T-helper 2 cell treated with Interferon-gamma antibody and Interleukin-4, amounts not matched to agents 100 ng/mL and 5 ng/mL, for 36 hours (primary cell): Measurements from ENCODE around the gene TUBGCP3. TPM values are rescaled to one million over a fixed set of nuclear protein-coding genes. Genes with fewer than 3 reads are reported as not detected.

Experiments used
- intact Hi-C: fragments of 100-400 bp; cut with micrococcal nuclease; formaldehyde crosslinking; loops from one replicate; pipeline ENCODE4 v1.15.1; 2023
- total RNA-seq: library from RNA; stranded (reverse); gene quantifications from 2 replicates; pipeline ENCODE4 v1.2.3, GENCODE V29; 2022

Gene TUBGCP3
- total RNA-seq, 1 donor from 2014 or later = 68.4 TPM

DNA sequence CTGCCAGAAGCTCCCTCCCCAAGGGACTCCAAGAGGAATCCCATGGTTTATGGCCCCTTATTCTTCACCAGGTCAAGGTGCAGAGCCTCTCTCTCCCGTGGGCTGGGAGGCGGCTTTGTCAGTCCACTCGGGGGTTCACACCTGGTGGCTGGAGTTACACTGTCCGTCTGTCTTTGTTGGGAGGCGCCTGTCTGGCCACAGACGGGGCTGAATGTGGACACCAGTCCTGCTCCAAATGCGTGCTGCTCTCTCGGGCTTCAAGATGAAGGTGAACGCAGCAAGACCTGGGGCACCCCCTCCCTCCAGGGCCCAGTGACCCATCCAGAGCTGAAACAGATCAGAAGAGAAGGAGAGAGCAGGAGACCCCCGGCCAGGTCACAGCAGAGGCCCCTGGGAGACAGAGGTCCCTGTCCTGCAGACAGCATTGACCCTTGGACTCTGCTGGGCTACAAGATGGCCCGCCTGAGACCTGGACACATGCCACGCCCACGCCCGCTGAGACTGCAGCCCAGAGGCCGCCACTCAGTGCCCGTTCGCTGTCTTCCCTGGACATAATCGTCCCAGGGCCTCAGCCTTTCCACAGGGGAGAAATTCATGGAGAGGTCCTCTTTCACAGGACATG lies 29.9 kb upstream of the TUBGCP3 start:
- intact Hi-C loops = no loop called here

DNA sequence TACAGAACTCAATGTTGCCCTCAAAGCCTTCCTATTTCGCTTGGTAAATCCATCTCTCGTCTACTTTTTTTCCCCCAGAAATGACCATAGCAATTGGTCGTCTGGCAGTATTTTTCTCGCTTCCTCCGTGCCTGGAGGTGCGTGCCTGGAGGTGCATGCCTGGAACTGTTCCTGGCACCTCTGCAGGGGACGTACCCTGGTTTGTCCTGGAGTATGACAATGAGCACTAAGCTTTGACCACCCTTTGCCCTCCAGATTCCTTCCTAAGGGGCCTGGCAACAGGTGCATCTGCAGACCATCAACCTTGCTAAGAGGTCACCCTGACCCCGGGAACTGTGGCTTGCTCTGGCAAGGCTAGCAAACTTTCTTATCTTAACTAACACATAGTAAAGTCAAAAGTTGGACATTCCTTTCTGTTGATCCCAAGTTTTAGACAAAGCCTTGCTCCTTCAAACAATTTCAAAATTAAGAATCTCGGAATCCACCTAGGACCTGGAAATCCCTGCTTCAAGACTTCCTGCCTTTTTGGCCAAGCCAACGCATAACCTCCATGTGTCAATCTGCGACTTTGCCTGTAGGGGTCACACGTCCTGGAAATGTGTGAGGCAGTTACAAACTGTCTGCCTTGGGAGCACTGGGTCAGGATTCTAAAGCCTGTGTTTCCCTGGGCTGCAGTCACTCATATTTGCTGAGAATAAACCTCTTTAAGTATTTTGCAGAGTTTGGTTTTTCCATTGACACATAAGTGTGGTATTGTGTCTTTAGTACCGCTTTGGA lies 28.8 kb upstream of the TUBGCP3 start:
- intact Hi-C loops = no loop called here

DNA sequence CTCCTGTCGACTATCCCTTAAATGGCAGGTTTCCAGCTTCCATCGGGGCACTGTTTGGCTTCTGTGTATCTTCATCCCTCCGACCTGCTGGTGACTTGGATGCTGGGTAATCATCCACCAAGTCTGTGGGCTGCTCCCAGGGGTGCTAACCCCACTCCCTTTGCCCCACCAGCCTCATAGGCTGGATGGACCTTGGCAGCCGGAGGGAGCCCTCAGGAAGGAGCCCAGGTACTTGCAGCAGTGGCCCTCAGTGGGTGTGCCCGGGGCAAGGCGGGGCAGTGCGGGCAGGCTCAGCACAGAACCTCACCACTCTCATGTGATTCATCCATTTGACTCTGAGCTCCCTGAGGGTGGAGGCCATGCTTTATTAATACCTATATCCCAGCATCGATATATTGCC lies 27.4 kb upstream of the TUBGCP3 start:
- intact Hi-C loops = no loop called here

DNA sequence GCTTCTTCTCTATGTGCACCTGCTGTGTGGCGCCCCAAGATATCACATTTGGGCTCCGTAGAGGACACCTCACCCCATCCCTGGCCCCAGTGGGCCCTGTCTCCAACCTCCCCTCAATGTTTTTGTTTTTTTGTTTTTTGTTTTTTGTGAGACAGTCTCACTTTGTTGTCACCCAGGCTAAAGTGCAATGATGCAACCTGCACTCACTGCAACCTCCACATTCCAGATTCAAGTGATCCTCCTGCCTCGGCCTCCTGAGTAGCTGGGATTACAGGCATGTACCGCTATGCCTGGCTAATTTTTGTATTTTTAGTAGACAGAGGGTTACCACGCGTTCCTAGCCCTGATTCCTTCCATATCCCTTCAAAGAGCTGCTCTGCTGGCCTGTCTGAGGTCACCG lies 26.9 kb upstream of the TUBGCP3 start:
- intact Hi-C loops = no loop called here

DNA sequence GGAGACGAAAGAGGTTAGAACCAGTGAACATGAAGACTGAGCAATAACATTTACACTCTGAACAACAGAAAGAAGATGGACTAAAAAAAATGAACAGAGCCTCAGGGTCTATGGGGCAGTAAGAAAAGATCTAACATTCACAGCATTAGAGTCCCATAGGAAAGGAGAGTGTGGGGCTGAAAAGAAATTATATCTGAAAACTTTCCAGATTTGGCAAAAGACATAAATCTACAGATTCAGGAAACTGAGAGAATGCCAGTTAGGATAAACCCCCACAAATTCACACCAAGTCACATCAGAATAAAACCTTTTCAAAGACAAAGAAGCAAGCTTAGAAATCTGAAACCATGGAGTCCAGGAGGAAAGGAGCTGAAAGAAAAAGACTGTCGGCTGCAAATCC lies 20.3 kb upstream of the TUBGCP3 start:
- intact Hi-C loops = loop anchor here (5.0 kb wide), 2 partner anchors 96 to 536 kb away; no protein-coding TSS in a partner anchor

DNA sequence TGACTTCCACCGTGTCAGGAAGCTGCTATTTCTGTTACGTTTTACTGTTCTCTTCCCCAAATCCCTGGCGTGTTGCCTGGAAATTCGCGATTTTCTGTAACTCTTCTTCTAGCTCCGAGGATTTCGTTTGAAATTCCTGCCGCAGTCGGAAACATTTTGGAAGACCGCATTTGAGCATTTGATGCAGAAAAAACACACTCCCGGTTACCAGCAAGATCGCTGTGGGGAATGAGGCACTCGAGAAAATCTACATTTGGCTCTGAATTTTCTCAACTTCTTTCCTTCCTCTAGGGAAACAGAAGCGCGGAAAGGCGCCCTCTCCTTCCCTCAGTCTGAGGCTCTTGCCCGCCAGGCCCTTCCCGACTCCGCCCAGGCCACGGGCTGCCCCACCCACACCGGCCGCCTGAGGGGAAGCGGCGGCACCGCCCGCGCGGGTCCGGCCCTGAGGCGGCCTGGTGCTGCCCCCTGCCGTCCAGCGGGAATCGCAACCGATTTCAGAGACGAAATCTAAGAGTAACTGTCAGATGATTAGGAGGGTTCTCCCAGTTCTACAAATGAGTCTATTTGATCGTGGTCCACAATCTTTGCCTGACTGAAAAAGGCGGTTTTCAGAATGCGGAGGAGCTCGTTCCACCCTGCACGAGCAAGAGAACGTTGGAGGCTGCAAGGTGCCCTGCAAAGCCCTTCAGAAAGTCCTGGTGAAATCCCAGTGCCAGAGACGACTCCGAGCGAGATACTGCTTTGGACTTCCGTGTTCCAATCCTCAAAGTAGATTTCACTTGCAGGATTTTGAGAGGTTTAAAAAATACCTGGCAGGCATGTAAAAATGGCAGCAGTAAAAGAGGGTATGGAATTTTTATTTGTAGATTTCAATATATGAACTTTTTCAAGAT lies 18.4 kb upstream of the TUBGCP3 start:
- intact Hi-C loops = loop anchor here (1.0 to 5.0 kb wide), 6 partner anchors 18 to 1132 kb away; partner anchors contain the start of gene TUBGCP3

DNA sequence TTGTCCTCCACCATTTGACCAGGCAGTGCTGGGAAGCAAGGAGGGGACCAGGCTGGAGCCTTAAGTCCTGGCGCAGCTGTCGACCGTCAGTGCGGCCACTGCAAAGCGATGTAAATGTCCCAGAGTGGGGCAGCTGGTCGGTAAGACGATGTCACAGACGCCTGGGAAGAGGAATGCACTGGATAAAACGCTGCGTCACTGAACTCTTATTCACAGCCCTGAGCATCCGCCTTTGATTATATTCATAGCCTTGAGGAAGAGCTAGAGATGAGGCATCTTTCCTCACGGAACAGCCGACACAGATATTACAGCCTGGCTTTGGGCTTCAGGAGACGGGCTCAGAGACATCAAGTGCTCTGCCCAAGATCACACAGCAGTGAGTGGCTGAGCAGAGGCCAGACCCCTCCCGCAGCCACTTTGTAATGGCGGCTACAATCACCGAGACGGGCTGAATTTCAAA lies 17.6 kb upstream of the TUBGCP3 start:
- intact Hi-C loops = loop anchor here (5.0 kb wide), 2 partner anchors 93 to 533 kb away; no protein-coding TSS in a partner anchor

DNA sequence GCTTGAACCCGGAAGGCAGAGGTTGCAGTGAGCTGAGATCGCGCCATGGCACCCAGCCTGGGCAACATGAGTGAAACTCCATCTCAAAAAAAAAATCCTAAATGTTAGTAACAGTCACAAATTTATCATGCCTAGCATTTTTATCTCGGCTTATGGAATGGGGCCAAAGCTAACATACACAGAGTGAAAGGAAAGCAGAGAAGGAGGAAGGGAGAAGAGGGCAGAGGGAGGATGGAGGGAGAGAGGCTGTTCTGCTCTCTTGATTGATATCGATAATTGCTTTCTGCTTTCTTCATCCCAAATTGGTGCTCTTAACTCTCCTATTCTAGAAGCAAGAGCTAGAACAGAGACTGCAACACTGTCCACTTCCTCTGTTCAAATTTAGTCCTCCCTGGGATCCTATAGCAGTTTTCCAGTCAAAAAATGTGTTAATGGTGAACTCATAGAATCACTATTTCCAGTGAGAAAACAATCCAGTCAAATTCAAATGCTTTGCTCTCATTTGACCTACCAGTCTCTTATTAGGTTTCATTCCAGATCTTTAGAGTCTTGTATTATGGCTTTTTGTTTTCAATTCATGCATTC lies 15.8 kb upstream of the TUBGCP3 start:
- intact Hi-C loops = no loop called here

DNA sequence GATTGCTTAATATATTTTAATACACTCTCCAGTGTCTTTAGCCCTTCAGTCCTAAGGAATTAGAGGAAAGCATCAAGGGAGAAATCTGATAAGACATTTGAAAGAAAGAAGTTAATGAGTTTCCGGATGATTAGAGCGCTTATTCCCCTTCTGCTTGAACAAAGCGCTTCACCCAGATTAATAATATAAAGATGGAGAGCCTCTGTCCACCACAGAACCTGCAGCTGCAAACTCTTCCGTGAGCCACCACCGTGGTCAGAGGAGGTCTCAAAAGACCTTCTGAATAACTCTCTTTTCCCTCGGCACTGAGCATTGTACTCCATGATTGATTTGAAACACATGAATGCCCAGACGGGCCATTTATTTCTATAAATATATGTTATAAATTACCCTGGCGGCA lies 14.2 kb upstream of the TUBGCP3 start:
- intact Hi-C loops = no loop called here

DNA sequence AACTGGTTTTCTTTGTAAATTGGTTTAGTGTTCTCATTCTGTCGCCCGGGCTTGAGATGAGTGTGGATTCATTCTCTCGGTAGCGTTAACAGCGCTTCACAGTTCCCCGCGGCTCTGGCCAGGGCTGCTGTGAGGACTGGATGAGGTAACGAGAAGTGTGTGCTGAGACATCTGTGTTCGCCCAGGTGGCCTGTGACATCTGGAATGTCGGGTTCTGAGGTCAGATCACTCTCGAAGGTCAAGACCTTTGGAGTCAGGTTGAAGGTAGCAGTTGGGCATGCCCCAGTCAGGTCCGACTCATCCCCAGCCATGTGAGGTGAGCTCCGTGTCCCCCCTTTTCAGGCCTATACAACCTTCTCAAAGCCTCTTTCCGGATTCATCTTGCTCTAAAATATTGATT lies 13.4 kb upstream of the TUBGCP3 start:
- intact Hi-C loops = no loop called here

DNA sequence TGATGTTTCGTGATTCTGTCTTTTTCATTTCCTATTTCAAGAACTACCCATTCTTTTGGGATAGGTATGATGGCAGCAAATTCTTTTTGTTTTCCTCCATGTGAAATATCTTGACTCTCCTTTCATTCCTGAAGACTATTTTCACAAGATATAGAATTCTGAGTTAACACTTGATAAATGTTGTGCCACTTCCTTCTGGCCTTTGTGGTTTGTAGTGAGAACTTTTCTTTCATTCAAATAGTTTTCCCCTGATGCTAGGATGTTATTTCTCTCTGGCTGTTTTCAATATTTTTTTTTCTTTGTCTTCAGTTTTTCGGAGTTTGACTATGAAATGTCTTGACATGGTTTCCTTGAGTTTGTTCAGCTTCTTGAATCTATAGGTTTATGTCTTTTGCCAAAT lies 8.3 kb upstream of the TUBGCP3 start:
- intact Hi-C loops = no loop called here

DNA sequence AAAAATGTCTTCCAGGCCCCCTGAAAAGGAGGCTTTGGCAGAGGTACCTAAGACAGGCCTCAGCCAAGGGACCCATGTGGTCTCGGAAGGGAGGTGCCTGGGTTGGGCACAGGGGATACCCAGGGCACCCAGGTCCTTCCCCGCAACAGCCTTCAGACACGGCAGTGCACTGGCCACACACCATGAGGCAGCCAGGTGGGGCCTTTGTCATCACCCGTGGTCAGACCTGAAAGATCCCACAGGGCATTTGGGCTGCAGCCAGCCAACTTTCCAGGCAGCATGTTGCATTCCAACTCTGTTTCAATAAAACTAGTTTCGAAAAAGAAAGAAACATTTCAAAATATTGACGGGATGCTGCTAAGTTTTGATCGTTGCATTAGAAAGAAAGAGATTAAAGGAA lies 4.7 kb upstream of the TUBGCP3 start:
- intact Hi-C loops = no loop called here

DNA sequence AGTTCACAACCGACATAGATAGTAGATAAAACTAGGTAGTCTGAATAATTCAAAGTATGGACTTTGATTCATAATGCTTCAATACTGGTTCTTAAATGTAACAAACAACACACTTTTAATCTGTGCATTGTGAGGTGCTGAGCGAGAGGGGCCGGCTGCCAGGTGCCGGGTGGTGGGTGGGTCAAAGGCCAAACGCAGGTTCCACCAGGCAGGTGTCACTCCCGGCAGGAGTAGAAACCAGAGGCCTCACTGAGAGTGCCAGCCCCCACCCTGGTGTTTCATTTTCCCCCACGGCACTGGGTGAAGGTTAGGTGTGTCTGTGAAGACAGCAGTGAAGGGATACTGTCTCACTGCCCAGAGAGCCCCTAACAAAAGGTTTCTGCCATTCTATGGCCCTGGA lies 4.2 kb upstream of the TUBGCP3 start:
- intact Hi-C loops = no loop called here

DNA sequence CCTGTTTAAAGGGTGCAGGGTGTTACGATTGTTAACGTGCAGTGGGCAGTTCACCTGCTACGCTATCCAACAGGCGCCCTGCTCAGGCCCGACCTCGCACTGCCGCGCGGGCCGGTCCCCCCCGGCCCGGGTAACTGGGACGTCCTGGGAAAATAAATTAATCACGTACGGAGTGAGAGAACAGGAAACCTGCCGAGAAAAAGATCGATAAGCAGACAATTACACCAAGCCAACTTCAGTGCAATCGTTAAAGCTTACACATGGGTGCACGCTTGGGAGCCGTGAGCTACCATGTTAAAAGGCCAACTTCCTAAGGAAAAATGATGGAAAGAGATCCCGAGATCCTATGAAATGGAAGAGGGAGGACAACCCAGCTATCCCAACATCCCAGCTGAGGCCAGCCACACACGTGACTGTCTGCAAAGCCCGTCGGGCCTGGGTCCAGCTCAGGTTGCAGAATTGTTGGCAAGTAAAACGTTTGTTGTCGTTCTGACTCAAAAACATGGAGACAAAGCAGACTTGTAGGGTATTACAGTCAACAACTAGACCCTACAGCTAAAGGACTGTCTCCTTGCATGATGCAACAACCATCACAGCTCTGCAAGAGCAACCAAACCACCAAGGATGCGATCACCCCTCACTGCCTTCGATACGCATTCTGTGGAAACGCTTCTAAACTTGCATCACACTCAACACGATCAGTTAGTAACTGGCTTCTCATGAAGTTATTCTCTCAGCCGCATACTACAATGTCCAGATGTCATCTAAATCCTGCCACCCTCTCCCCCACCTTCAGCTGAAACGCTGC lies 741 bp upstream of the TUBGCP3 start:
- intact Hi-C loops = loop anchor here (1.0 to 10.0 kb wide), 5 partner anchors 18 to 1874 kb away; partner anchors contain the start of genes ING1 and LAMP1

DNA sequence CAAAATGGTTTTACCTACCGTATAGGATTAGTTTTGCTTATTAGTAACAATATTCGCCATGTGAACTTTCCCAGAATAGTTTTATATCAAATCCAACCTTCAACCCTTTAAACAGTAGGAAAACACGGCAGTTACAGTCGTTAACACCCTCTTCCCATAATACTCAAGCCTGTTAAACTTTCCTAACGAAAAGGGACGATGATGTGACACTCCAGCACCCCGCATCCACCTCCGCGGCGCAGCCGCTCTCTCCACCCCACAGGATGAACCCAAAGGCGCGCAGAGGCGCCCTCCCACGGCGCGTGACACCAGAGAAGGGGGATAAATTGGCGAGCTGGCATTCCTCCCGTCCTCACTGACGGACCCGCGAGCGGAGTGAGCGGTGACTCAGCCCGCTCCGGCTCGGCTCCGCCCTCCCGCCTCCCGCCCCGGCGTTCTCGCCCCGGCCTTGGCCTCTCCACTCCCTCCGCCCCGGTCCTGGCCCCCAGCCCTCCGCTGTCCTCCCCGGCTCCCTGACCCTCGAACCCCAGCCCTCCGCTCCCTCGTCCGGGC lies 665 bp downstream of the TUBGCP3 start:
- intact Hi-C loops = loop anchor here (5.0 to 10.0 kb wide), 3 partner anchors 710 to 1872 kb away; partner anchors contain the start of genes ING1 and LAMP1

DNA sequence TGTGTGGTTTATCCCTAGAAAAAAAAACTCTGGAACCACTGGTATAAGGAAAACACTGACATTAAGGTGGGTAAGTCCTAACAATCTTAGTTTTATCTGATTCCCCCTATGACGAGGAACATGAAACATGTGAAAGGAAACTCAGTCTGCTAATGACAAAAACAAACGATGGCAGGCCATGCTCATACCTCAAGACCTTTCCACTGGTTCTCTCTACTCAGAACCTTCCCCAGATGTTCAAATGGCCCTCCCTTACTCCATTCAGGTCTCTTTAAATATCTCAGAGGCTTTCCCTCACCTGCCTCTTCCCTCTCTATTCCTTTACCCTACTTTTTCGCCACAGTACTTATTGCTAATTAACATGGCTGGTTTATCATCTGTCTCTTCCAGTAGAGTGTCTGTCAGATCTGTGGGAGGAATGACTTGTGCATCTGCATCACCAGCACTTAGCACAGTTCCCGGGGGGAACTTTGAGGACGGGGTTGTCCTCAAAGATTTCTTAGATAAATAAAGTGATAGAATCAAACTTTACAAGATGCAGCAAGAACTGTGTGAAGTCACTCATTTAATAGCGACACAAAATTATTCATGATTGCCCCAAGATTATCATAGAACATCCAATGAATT lies 1.5 kb downstream of the TUBGCP3 start:
- intact Hi-C loops = loop anchor here (5.0 to 10.0 kb wide), 3 partner anchors 711 to 1872 kb away; partner anchors contain the start of genes ING1 and LAMP1

DNA sequence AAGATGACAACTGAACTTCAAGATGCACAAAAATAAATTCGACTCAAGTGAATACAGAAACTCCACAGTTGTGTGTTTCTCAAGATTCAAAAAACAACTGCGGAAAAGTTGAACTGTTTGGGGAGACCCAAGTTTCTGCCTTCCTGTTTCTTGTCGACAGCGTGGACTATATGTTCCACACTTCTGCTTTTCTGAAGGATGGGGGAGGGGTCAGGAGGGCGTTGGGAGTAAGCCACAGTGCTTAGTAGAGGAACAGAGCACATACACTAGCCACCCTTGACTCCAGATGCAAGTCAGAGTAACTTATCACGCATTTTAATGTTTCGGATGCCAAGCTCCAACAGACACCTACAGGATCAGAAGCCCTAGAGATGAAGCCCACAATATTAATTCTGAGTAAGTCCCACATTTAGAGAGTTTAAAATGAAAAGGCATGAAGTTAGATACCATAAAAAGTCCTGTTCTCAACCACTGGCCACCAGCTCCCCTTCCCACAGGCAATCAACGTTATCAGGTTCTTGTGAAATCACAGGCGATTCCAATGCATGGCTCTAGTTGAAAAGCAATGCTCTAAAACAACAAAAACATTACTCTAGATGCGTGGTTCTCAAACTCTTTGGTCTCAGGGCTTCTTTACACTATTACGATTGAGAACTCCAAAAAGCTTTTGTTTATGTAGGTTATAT lies 4.2 kb downstream of the TUBGCP3 start:
- intact Hi-C loops = loop anchor here (10.0 kb wide), 1 partner anchor 1869 kb away; the partner anchor contains the start of gene ING1

DNA sequence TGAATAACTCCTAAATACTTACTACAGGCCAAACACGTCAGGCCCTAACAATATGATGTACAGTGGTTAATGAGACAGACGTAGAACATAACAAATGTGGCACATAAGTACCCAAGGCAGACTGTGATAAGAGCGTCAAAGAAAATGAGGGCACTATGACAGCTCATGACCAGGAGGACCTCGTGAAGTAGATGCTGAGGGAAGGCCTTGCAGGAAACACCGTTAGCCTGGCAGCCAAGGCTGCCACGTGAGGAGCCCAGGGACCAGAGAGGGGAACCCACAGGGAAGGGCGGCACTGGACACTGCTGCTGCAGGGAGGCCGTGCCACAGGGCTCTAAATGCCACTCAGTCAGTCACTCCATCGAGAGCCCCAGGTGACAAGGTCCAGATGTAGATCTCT lies 5.7 kb downstream of the TUBGCP3 start:
- intact Hi-C loops = loop anchor here (10.0 kb wide), 1 partner anchor 1867 kb away; the partner anchor contains the start of gene ING1

DNA sequence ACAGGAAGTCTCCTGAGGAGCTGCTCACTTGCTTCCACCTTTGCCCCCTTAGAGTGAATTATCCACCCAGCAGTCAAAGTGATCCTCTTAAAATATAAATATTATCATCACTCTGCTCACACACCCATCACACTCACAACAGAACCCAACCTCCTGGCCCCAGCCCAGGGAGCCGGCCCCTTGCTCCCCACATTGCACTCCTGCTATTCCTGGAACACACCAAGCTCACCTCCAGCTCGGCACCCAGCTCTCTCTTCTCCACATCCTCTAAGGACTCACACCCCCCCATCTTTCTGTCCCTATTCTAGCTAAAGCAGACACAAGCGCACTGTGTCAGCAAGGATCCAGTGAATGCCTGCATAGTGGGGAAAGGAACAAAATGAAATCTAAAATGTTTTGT lies 7.0 kb downstream of the TUBGCP3 start:
- intact Hi-C loops = loop anchor here (10.0 kb wide), 1 partner anchor 1866 kb away; the partner anchor contains the start of gene ING1
